ENCODE data around the gene SNAPC1.

GRCh38 chr14:61726778-61727658 is 35.2 kb upstream of the SNAPC1 start:
- TF ChIP-seq CTCF (IDR thresholded peaks at IDR 0.05; ENCODE audit: insufficient read depth, low read length, poor library complexity, severe bottlenecking): no peak
- TF ChIP-seq EZH2phosphoT487 (conservative IDR thresholded peaks at IDR 0.05; ENCODE audit: low read length): no peak
